Inflammatory macrophage treated with lipopolysaccharide for 1 hour (primary cell): ENCODE results near the gene AGAP1.
"Not testable (repeated sequence)": the region's sequence is repeated elsewhere in the genome, so short reads cannot be mapped to it uniquely, and the experiment has no call there.

ENCODE experiments used
- DNase-seq, 2 donors: peaks; one replicate each; pipeline ENCODE4 v3.0.0-alpha.2; 2020 to 2022

AGAP1 gene

GRCh38 chr2:236056141-236056540 is 562.3 kb downstream of the AGAP1 start:
- DNase-seq: no peak

- DNase-seq: no peak
These were observed 563.5 kb downstream of the AGAP1 start for GRCh38 chr2:236057375-236057774.

GRCh38 chr2:236061497-236061896 is 567.7 kb downstream of the AGAP1 start:
- no peak for DNase-seq

DNA sequence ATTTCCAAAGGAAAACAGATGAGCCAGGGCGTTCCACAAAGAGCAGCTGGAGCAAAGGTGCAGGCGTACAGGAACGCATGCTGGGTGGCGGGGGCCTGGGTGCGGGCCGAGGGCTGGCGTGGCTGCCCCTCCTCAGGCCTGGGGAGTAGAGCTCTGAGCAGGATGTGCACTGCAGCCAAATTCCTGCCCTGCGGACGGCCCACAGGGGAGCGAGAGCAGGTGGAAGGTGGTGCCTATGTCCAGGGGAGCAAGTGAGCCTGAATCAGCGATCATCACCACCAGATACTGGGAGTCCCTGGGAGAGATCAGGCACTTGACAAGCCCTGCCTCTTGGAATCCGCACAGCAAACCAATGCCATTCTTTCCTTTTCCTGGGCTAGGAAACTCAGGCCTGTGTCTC is 568.1 kb downstream of the AGAP1 start:
- no peak for DNase-seq

- not testable (repeated sequence) for DNase-seq
These were observed 569.0 kb downstream of the AGAP1 start for GRCh38 chr2:236062806-236063205.

DNA sequence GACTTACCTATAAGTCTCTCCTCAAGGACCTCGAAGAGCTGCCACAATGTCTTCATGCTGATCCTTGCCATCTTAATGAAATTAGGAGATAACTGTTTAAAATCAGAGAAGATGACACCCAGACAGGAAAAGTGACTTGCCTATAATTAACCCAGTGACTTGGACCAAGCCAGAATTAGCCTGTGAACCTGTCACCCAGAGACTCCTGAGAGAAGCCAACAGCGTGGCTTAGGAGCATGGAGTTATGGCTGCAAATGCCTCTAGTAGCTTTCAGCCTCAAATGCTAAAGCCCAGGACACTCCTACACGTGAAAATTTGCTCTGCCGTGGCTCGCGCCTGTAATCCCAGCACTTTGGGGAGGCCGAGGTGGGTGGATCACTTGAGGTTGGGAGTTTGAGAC is 570.2 kb downstream of the AGAP1 start:
- no peak for DNase-seq

DNA sequence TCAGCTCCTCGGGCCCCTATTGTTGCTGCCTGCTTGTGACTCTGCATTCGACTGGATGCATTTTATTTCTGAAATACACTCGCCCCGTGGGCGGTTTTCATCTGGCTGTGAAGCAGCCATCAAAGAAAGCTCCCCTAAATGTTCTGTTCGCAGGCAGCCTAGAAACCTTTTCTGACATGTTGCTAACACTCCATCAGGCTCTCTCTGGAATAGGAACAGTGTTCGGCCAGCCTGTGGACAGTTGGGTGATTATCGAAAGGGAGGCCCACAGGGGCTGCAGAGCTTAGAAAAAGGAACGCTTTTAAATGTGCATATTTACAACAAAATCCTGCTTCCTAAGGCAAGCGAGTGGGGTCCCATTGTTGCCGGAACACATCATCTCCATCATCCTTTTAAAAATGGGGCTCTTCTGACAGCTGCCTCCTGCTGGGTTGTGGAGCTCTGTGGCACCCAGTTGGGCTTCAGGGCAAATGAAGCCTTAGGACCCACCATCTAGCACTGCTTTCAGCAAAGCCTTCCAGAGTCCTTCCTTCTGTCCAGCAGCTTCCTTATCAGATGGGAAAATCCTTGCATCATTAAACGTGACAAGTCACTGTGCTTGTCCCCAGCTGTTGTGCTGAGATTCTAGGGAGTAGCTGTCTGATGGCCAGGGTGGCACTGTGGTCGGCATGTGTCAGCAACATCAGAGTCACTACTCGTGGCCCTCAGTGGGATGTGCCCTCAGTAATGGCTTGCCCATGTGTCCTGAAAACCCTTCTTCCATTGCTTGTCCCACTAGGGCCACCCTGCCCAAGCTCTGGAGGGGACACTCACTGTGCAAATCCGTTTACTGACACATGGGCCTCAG is 571.7 kb downstream of the AGAP1 start:
- DNase-seq: no peak

- no peak for DNase-seq
These were observed 576.4 kb downstream of the AGAP1 start for GRCh38 chr2:236070236-236070635.

DNA sequence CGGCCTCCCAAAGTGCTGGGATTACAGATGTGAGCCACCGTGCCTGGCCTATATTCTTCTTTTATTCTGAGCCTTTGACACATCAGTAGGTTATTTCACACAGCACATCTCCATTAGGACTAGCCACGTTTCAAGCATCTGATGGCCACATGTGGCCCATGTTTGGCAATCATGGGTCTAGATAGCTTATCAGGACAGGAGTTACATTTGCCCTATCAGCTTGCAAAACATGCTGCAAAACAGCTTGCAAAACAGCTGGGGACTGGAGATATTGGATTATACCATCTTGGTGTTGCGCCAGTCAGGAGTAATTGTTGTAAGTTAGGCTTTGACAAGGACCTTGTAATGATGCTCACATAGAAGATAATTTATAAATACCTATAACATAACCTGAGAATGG is 579.4 kb downstream of the AGAP1 start:
- DNase-seq: no peak

DNA sequence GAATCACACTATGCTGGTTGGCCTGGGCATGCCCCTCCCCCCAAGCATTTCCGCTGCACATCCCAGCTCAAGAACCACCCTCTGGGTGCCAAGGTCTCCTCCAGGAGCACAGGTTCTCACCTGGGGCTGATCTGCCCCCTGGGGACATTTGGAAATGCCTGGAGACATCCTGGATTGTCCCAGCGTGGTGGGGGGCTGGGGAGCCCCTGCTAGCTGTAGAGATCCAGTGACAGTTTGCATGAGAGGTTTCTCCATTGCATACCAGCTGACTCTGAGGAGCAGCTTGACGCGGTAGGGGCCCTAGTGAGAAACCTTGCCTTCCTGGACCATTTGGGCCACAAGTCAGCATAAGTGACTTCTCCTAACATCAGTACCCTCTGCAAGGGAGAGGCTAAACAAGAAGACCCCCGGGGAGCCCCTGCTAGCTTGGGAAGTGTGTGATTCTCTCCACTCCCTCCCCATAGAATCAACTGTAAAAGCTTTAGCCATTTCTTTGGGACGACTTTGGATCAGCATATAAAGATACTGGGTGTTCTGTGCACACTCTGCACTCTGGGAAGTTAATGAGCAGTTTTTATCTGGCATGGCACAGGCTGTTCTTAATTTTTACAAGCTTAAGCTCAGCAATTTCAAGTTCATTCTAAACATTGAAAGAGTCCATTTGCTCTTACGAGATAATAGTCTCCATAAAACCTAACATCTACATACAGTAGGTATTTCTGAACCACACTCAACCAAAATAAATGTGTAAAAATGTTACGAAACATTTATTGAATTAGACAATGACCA is 580.2 kb downstream of the AGAP1 start:
- no peak for DNase-seq

- DNase-seq: no peak
These were observed 582.0 kb downstream of the AGAP1 start for GRCh38 chr2:236075802-236076201.

- DNase-seq: no peak
These were observed 584.7 kb downstream of the AGAP1 start for GRCh38 chr2:236078297-236079255.

DNA sequence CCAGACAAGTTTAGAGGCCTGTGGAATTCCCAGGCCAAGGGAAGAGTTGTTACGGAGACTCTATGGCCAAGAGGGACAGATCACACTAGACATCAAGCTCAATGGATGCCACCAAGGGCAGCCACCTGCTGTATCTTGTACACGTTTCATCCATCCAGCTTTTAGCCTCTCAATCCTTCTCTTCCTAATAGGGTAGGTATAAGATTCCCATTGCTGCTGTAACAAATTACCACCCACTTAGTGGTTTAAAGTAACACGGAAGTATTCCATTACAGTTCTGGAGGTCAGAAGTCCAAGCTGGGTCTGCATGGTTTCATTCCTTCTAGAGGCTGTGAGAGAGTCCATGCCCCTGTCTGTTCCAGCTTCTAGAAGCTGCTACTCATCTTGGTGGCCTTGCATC is 586.6 kb downstream of the AGAP1 start:
- no peak for DNase-seq

- no peak for DNase-seq
These were observed 587.3 kb downstream of the AGAP1 start for GRCh38 chr2:236081171-236081570.

GRCh38 chr2:236082061-236082460 is 588.2 kb downstream of the AGAP1 start:
- no peak for DNase-seq

GRCh38 chr2:236083934-236084333 is 590.1 kb downstream of the AGAP1 start:
- DNase-seq: no peak

- no peak for DNase-seq
These were observed 591.4 kb downstream of the AGAP1 start for GRCh38 chr2:236085211-236085610.

DNA sequence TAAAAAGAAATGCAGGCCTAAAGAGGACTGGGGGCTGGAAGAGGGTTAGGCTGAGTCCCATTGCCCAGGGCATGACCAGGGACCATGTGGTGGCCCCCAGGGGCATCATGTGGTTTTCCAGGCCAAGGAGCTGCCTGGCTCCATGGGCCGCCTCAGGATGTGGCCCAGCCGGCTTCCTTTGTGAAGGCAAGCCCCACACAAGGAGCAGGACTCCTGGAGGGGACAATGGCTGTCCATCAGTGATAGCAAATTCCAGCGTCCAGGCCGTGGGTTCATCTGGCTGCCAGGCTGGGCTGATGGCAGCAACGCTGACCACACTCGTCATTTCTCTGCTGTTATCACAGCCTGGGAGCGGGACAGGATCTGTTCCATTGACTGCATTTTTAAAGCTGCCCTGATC is 591.8 kb downstream of the AGAP1 start:
- DNase-seq: no peak

DNA sequence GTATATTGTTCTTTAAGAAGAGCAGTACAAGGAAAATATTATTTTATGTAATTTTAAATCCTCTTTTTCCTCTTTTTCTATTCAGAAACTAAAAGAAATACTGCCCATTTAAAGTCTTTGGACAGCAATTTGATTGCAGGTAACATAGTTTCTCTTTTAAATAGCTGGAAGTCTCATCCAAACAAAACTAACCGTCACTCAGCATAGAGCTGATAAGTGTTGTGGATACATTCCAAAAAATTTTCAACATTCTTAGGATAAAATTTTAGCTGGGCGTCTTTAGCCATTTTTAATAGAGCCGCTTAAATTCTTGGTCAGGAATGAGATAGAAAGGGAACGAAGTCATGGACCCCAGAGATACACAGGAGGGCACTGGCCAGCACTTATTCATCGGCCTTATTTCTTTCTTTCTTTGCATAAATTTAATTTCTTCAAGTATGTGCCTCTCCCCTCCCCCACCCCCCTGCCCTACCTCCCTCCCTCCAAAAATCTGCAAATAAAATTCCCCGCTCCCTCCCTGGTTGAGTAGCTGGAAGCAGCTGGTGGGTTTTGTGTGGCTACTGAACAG is 592.6 kb downstream of the AGAP1 start:
- DNase-seq: no peak

GRCh38 chr2:236086971-236087465 is 593.2 kb downstream of the AGAP1 start:
- DNase-seq: no peak

DNA sequence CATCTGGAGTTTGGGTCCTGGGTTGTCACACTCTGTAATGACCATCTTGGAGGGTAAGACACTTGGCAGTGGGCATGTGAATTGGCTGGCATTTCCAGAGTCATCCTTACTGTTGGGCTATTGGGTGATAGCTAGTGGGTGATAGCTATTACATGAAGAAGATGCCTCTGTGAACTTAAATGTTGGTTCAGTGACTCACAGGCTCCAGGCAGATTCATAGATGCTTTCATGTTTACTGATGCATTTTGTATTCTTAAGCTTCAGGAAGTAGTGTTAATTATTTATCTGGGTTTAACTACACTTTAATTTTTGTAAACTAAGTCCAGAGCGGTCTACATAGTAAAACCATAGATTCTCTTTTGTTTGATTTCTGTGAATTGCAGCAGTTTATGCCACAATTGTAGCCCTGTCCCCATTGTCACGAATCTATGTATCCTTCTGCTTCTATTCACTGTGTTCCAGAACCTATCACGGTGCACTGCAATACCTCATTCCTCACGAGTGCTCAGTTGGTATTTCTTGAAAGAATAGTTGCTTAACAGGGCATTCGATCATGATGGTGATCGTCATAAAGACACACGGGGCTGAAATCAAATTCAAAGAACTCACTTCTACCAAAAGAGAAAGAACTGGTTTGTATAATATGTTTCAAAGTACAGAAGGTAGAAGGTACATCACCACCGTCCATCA is 594.7 kb downstream of the AGAP1 start:
- DNase-seq: no peak
